Measurements from ENCODE around the gene SRSF4. TPM values are rescaled to one million over a fixed set of nuclear protein-coding genes. Genes with fewer than 3 reads are reported as not detected.

SRSF4 gene
- total and polyA plus RNA-seq, 2 donors (not counting 3 experiments of a cell fraction or from before 2014, with no cell fraction given), result 45.6 to 108 TPM

GRCh38 chr1:29186707-29187106 is 5.0 kb upstream of the SRSF4 start:
- no peak overlapping the region for H3K27ac ChIP-seq (ENCODE audit: insufficient read depth, low read depth, low read length)
- ChIA-PET CTCF (interaction anchor here (0.8 to 2.0 kb wide), 3 partner anchors 11 to 16 kb away, joined by 3 to 6 read pairs (median 4); no protein-coding TSS in a partner anchor), POLR2A (no interaction called here)
- no peak overlapping the region for H2AFZ ChIP-seq (ENCODE audit: low read depth, low read length)
- no peak overlapping the region for H3K9ac ChIP-seq (replicated peaks; ENCODE audit: extremely low read depth, insufficient read depth, low read length)
- no peaks in the 10 kb centered on the region for H4K20me1 ChIP-seq (replicated peaks; ENCODE audit: control insufficient read depth, extremely low read depth, insufficient read depth, low read length)
- FAIRE-seq, result no peak
- no peaks in the 10 kb centered on the region for H3K27me3 ChIP-seq (ENCODE audit: control insufficient read depth in 2 of 2, insufficient read depth in 2 of 2, low read length in 2 of 2)
- H3K4me1 ChIP-seq (ENCODE audit: control insufficient read depth, extremely low read depth, insufficient read depth, low read length), result no peaks in the 10 kb centered on the region
- no peaks in the 10 kb centered on the region for H3K9me1 ChIP-seq (replicated peaks; ENCODE audit: control insufficient read depth, extremely low read depth, insufficient read depth, low read length)
- H3K4me2 ChIP-seq (ENCODE audit: insufficient read depth, low read length), result no peak overlapping the region
- no peaks in the 10 kb centered on the region for H3K9me3 ChIP-seq (replicated peaks; ENCODE audit: control insufficient read depth, insufficient read depth, low read length)
- TF ChIP-seq GATA2 (IDR thresholded peaks at IDR 0.05; ENCODE audit: insufficient read depth, insufficient read length, low read depth, low read length) (no peak), CTCF (IDR thresholded peaks at IDR 0.05; ENCODE audit: extremely low read depth in 1 of 2, insufficient read depth in 1 of 2, low read depth in 1 of 2, low read length in 2 of 2) (no peak), POLR2AphosphoS5 (IDR thresholded peaks at IDR 0.05; ENCODE audit: insufficient read depth, low read depth, low read length) (no peak), MYC (IDR thresholded peaks at IDR 0.05; ENCODE audit: low read depth, low read length) (no peak), EZH2 (IDR thresholded peaks at IDR 0.05; ENCODE audit: borderline replicate concordance, low read depth, low read length, severe bottlenecking) (no peak), FOS (IDR thresholded peaks at IDR 0.05; ENCODE audit: borderline replicate concordance, insufficient read depth, low read length) (no peak), JUN (IDR thresholded peaks at IDR 0.05; ENCODE audit: borderline replicate concordance, insufficient read depth, insufficient read length, low read depth) (no peak), MAX (IDR thresholded peaks at IDR 0.05; ENCODE audit: insufficient read depth, insufficient read length) (no peak), POLR2A (IDR thresholded peaks at IDR 0.05; ENCODE audit: low read depth, low read length) (no peak)
- intact Hi-C loops (cut with micrococcal nuclease) (no loop called here), dilution Hi-C loops (cut with MboI; ENCODE audit: extremely low pct_ligation_motif_present, low sequenced_read_pairs) (no loop called here)
- no peak overlapping the region for H3K4me3 ChIP-seq (replicated peaks in 1 of 3; ENCODE audit: insufficient read depth in 1 of 3, low read depth in 1 of 3, low read length in 3 of 3)
- H3K36me3 ChIP-seq (ENCODE audit: control insufficient read depth in 2 of 2, extremely low read depth in 1 of 2, insufficient read depth in 2 of 2, low read length in 2 of 2), result no peaks in the 10 kb centered on the region
- no peaks in the 10 kb centered on the region for H3K79me2 ChIP-seq (ENCODE audit: control insufficient read depth, insufficient read depth, low read length)
- no TSS peak for BruUV-seq (replicated peaks)
- DNase-seq (ENCODE audit: low read depth, low spot score), result no peak
